GM12878 (cell line): ENCODE results near the gene HSD11B1L. TPM values are rescaled to one million over a fixed set of nuclear protein-coding genes. Genes with fewer than 3 reads are reported as not detected.

Source experiments
- CHD2 ChIP-seq: IDR thresholded peaks from 2 replicates; pipeline ENCODE4 v1.6.1; 2011; ENCODE audit warnings: low read depth, low read length, improper control_type of control experiment, borderline replicate concordance
- DPF2 ChIP-seq: fragments of 450-650 bp; IDR thresholded peaks from 2 replicates; pipeline ENCODE4 v1.6.1; 2017; ENCODE audit warnings: mild to moderate bottlenecking
- GABPA ChIP-seq: IDR thresholded peaks from 2 replicates; pipeline ENCODE4 v1.6.1; 2014; ENCODE audit warnings: antibody characterized with exemption, low read depth, mild to moderate bottlenecking, inconsistent platforms
- IKZF2 ChIP-seq, 2 experiments: fragments of 450-650 bp; IDR thresholded peaks; 2 replicates each; pipeline ENCODE4 v1.6.1; 2017; ENCODE audit warnings: mild to moderate bottlenecking in 2 of 2, moderate library complexity in 2 of 2
- NBN ChIP-seq: fragments of 450-650 bp; IDR thresholded peaks from 2 replicates; pipeline ENCODE4 v1.6.1; 2016
- NR2F1 ChIP-seq: fragments of 450-650 bp; conservative IDR thresholded peaks from 2 replicates; pipeline ENCODE4 v1.6.1; 2017; ENCODE audit warnings: mild to moderate bottlenecking
- NRF1 ChIP-seq: conservative IDR thresholded peaks from 2 replicates; pipeline ENCODE4 v1.6.1; 2011; ENCODE audit warnings: mild to moderate bottlenecking, low read depth, low read length, improper control_type of control experiment
- POLR2A ChIP-seq: IDR thresholded peaks from 2 replicates; pipeline ENCODE4 v1.6.1; 2011; ENCODE audit warnings: low read depth, mild to moderate bottlenecking, low read length
- POLR2AphosphoS5 ChIP-seq: IDR thresholded peaks from 2 replicates; pipeline ENCODE4 v1.6.1; 2011; ENCODE audit warnings: mild to moderate bottlenecking, low read length, inconsistent platforms
- SMAD5 ChIP-seq: IDR thresholded peaks from 2 replicates; pipeline ENCODE4 v1.6.1; 2016; ENCODE audit warnings: antibody characterized with exemption, low read depth
- STAT1 ChIP-seq: fragments of 450-650 bp; conservative IDR thresholded peaks from 2 replicates; pipeline ENCODE4 v1.6.1; 2014; ENCODE audit warnings: antibody characterized with exemption, mild to moderate bottlenecking
- TBL1XR1 ChIP-seq: IDR thresholded peaks from 2 replicates; pipeline ENCODE4 v1.6.1; 2012; ENCODE audit warnings: low read depth, low read length, improper control_type of control experiment
- YY1 ChIP-seq: IDR thresholded peaks from 2 replicates; pipeline ENCODE4 v1.6.1; 2011; ENCODE audit warnings: low read depth, mild to moderate bottlenecking, low read length
- ZBED1 ChIP-seq: IDR thresholded peaks from 2 replicates; pipeline ENCODE4 v1.6.1; 2016; ENCODE audit warnings: borderline replicate concordance
- polyA plus RNA-seq, 11 experiments: library from polyadenylated mRNA; depleted of rRNA in 4 of 11; unstranded in 6 of 11; stranded (reverse) in 5 of 11; fragments of >200 nt; fragmentation: Nextera tagmentation in 4 of 11; fragmentation: Illumina TruSeq in 1 of 11; extraction: Ambion mirVana in 4 of 11; extraction: Trizol in 1 of 11; gene quantifications; 1 replicate in 1 of 11; 2 replicates in 10 of 11; pipeline versions ENCODE4 v1.2.1 to v1.2.3, GENCODE V29; 2011 to 2016; ENCODE audit warnings: inconsistent platforms in 2 of 11, missing spikeins in 2 of 11, low read depth in 1 of 11
- total RNA-seq, 4 experiments: library from RNA; depleted of rRNA in 3 of 4; stranded (reverse); fragments of >200 nt in 3 of 4; fragmentation: Illumina TruSeq in 1 of 4; extraction: Trizol in 1 of 4; gene quantifications; 2 replicates each; pipeline versions ENCODE4 v1.2.1 to v1.2.3, GENCODE V29; 2013 to 2021
- TF ChIP-seq, protein P1 (sequence below): IDR thresholded peaks from 2 replicates; pipeline ENCODE4 v1.6.1; 2012; ENCODE audit warnings: low read depth, low read length, improper control_type of control experiment
- TF ChIP-seq, protein P2 (sequence below): fragments of 450-650 bp; IDR thresholded peaks from 2 replicates; pipeline ENCODE4 v1.6.1; 2016; ENCODE audit warnings: mild to moderate bottlenecking
- TF ChIP-seq, protein P3 (sequence below): IDR thresholded peaks from 2 replicates; pipeline ENCODE4 v1.6.1; 2012; ENCODE audit warnings: low read depth, low read length, improper control_type of control experiment
- TF ChIP-seq, protein P4 (sequence below): fragments of 450-650 bp; conservative IDR thresholded peaks from 2 replicates; pipeline ENCODE4 v1.6.1; 2017; ENCODE audit warnings: mild to moderate bottlenecking, moderate library complexity
- TF ChIP-seq, protein P5 (sequence below): IDR thresholded peaks from 2 replicates; pipeline ENCODE4 v1.6.1; 2011; ENCODE audit warnings: borderline replicate concordance, low read depth, mild to moderate bottlenecking, moderate library complexity, low read length; ENCODE audit not compliant: insufficient read depth, poor library complexity, severe bottlenecking
- TF ChIP-seq, protein P6 (sequence below): fragments of 450-650 bp; IDR thresholded peaks from 2 replicates; pipeline ENCODE4 v1.6.1; 2018; ENCODE audit warnings: borderline replicate concordance, mild to moderate bottlenecking; ENCODE audit not compliant: partially characterized antibody

The HSD11B1L gene
- total and polyA plus RNA-seq, 10 of the 15 experiments (the other 5 are each of a cell fraction or from before 2014, with no cell fraction given): 0.29 to 1.8 (median 1.1) TPM; not detected in 1

DNA sequence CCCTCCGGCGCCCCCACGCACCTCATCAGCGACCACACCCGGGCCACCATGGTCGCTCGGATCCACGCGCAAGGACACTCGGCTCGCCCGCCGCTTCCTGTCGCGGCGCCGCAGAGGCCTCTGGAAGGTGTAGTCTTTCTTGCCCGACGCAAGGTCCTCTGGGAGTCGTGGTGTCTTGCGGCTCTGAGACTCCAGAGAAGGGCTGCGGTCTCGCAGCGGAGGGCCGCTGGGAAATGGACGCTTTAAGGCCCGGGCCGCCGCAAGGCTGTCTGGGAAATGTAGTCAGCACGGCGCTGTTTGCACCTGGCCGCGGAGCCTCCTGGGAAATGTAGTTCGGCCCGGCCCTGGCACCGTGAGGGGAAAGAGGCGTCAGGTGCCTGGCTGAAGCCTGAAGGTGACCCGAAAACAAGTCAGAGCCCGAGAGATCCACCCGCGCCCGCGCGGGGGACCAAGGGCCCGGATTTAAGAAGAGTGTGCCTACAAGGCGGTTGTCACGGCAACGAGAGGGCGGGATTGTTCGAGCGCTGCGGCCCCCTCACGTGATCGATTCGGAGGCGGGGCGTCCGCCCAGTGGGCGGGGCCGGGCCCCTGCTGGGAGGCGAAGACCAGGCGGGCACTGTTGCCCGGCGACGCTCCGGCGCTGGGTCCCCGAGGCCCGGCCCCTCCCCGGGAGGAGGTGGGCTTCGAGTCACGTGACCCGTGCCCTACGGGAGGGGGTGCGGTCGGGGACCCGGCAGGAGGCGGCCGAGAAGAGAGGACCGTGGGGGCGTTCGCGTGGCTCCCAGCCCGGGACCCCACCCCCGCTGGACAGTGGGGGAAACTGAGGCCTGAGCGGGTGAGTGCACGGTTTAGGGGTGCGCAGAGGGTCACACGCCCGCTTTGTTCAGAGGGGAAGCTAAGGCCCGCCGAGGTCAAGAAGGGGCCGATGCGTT lies at the start of gene HSD11B1L, which contains the start of gene MICOS13 (continued):
- TF ChIP-seq, protein P1, sequence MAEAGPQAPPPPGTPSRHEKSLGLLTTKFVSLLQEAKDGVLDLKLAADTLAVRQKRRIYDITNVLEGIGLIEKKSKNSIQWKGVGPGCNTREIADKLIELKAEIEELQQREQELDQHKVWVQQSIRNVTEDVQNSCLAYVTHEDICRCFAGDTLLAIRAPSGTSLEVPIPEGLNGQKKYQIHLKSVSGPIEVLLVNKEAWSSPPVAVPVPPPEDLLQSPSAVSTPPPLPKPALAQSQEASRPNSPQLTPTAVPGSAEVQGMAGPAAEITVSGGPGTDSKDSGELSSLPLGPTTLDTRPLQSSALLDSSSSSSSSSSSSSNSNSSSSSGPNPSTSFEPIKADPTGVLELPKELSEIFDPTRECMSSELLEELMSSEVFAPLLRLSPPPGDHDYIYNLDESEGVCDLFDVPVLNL: no peak
- 0 out of 2 replicates have a peak, but pooled peaks have one; percentile 82 for TF ChIP-seq POLR2AphosphoS5
- TF ChIP-seq TBL1XR1: peak; percentile 58; the same call in 1 of the 2 replicates
- peak; percentile 24; the same call in 1 of the 2 replicates for TF ChIP-seq DPF2
- TF ChIP-seq, protein P2, sequence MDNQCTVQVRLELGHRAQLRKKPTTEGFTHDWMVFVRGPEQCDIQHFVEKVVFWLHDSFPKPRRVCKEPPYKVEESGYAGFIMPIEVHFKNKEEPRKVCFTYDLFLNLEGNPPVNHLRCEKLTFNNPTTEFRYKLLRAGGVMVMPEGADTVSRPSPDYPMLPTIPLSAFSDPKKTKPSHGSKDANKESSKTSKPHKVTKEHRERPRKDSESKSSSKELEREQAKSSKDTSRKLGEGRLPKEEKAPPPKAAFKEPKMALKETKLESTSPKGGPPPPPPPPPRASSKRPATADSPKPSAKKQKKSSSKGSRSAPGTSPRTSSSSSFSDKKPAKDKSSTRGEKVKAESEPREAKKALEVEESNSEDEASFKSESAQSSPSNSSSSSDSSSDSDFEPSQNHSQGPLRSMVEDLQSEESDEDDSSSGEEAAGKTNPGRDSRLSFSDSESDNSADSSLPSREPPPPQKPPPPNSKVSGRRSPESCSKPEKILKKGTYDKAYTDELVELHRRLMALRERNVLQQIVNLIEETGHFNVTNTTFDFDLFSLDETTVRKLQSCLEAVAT: peak; percentile 92
- TF ChIP-seq, protein P3, sequence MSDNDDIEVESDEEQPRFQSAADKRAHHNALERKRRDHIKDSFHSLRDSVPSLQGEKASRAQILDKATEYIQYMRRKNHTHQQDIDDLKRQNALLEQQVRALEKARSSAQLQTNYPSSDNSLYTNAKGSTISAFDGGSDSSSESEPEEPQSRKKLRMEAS: peak; percentile 96
- TF ChIP-seq NBN: 0 out of 2 replicates have a peak, but pooled peaks have one; percentile 7
- peak; percentile 51; the same call in 1 of the 2 replicates for TF ChIP-seq STAT1
- TF ChIP-seq GABPA: peak; percentile 86
- TF ChIP-seq POLR2A: peak; percentile 90
- TF ChIP-seq, protein P4, sequence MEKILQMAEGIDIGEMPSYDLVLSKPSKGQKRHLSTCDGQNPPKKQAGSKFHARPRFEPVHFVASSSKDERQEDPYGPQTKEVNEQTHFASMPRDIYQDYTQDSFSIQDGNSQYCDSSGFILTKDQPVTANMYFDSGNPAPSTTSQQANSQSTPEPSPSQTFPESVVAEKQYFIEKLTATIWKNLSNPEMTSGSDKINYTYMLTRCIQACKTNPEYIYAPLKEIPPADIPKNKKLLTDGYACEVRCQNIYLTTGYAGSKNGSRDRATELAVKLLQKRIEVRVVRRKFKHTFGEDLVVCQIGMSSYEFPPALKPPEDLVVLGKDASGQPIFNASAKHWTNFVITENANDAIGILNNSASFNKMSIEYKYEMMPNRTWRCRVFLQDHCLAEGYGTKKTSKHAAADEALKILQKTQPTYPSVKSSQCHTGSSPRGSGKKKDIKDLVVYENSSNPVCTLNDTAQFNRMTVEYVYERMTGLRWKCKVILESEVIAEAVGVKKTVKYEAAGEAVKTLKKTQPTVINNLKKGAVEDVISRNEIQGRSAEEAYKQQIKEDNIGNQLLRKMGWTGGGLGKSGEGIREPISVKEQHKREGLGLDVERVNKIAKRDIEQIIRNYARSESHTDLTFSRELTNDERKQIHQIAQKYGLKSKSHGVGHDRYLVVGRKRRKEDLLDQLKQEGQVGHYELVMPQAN: peak; percentile 77
- TF ChIP-seq, protein P5, sequence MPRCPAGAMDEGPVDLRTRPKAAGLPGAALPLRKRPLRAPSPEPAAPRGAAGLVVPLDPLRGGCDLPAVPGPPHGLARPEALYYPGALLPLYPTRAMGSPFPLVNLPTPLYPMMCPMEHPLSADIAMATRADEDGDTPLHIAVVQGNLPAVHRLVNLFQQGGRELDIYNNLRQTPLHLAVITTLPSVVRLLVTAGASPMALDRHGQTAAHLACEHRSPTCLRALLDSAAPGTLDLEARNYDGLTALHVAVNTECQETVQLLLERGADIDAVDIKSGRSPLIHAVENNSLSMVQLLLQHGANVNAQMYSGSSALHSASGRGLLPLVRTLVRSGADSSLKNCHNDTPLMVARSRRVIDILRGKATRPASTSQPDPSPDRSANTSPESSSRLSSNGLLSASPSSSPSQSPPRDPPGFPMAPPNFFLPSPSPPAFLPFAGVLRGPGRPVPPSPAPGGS: no peak
- TF ChIP-seq ZBED1: no peak
- TF ChIP-seq IKZF2 (IDR thresholded peaks at IDR 0.05): no peak; a peak in 1 of 4 replicates
- peak; percentile 53; the same call in 1 of the 2 replicates for TF ChIP-seq SMAD5
- TF ChIP-seq NRF1: no peak
- 0 out of 2 replicates have a peak, but pooled peaks have one; percentile 9 for TF ChIP-seq NR2F1
- TF ChIP-seq CHD2: peak; percentile 77
- TF ChIP-seq, protein P6, sequence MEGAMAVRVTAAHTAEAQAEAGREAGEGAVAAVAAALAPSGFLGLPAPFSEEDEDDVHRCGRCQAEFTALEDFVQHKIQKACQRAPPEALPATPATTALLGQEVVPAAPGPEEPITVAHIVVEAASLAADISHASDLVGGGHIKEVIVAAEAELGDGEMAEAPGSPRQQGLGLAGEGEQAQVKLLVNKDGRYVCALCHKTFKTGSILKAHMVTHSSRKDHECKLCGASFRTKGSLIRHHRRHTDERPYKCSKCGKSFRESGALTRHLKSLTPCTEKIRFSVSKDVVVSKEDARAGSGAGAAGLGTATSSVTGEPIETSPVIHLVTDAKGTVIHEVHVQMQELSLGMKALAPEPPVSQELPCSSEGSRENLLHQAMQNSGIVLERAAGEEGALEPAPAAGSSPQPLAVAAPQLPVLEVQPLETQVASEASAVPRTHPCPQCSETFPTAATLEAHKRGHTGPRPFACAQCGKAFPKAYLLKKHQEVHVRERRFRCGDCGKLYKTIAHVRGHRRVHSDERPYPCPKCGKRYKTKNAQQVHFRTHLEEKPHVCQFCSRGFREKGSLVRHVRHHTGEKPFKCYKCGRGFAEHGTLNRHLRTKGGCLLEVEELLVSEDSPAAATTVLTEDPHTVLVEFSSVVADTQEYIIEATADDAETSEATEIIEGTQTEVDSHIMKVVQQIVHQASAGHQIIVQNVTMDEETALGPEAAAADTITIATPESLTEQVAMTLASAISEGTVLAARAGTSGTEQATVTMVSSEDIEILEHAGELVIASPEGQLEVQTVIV: peak; percentile 53
- peak; percentile 91 for TF ChIP-seq YY1
